Neural cell (in vitro differentiated cells): ENCODE results near the gene PPP2R2D.

ENCODE experiments used
- CTCF ChIP-seq: fragments of 450-650 bp; IDR thresholded peaks from 2 replicates; pipeline ENCODE4 v1.5.1; 2014; ENCODE audit warnings: antibody characterized with exemption, mild to moderate bottlenecking, moderate library complexity; ENCODE audit not compliant: poor library complexity, severe bottlenecking
- EZH2 ChIP-seq: fragments of 200-600, 300-800 bp; shearing (Covaris generic), sonication (generic); IDR thresholded peaks from 2 replicates; pipeline ENCODE4 v1.6.1; 2014; ENCODE audit warnings: antibody characterized with exemption, low read length, borderline replicate concordance, mild to moderate bottlenecking; ENCODE audit not compliant: insufficient read depth, poor library complexity, severe bottlenecking
- RAD21 ChIP-seq: fragments of 450-650 bp; conservative IDR thresholded peaks from 2 replicates; pipeline ENCODE4 v1.6.1; 2014; ENCODE audit warnings: antibody characterized with exemption, mild to moderate bottlenecking, moderate library complexity

- TF ChIP-seq CTCF (no peak), EZH2 (no peak), RAD21 (no peak)
Observed at GRCh38 chr10:131994435-131994834, 93.6 kb downstream of the PPP2R2D start.
